CD14-positive monocyte (primary cell): ENCODE results near the gene WAC. TPM values are rescaled to one million over a fixed set of nuclear protein-coding genes. Genes with fewer than 3 reads are reported as not detected.
A peak's percentile ranks its signal among the peaks of the same experiment; 100 is the strongest.

Experiments
- DNase-seq, 3 donors: peaks; one replicate each; pipeline ENCODE4 v3.0.0-alpha.2; 2011 to 2022
- H2AFZ ChIP-seq: 2 replicates; pipeline ENCODE4 v1.6.0; 2012; ENCODE audit warnings: mild to moderate bottlenecking, low read depth, low read length, inconsistent platforms; ENCODE audit not compliant: insufficient read depth, poor library complexity, severe bottlenecking
- H3K27ac ChIP-seq, 2 donors: 1 replicate in 1 of 2; 2 replicates in 1 of 2; pipeline ENCODE4 v1.5.1; 2012 to 2013; ENCODE audit warnings: low read length in 2 of 2, control low read depth in 1 of 2, inconsistent platforms in 1 of 2, low read depth in 1 of 2, mild to moderate bottlenecking in 1 of 2
- H3K27me3 ChIP-seq, 2 donors: one replicate each; pipeline versions ENCODE4 v1.6.0 to v1.6.1; 2011 to 2013; ENCODE audit warnings: low read length in 2 of 2; ENCODE audit not compliant: control insufficient read depth in 2 of 2, insufficient read depth in 2 of 2
- H3K36me3 ChIP-seq, 2 donors: replicated peaks in 1 of 2; 1 replicate in 1 of 2; 2 replicates in 1 of 2; pipeline versions ENCODE4 v1.5.1 to v1.6.1; 2012 to 2013; ENCODE audit warnings: low read length in 2 of 2, control low read depth in 1 of 2, inconsistent platforms in 1 of 2, mild to moderate bottlenecking in 1 of 2; ENCODE audit not compliant: insufficient read depth in 2 of 2, control insufficient read depth in 1 of 2
- H3K4me1 ChIP-seq, 2 donors: 1 replicate in 1 of 2; 2 replicates in 1 of 2; pipeline versions ENCODE4 v1.5.1 to v1.6.1; 2012 to 2013; ENCODE audit warnings: low read length in 2 of 2, control low read depth in 1 of 2, inconsistent platforms in 1 of 2, mild to moderate bottlenecking in 1 of 2, moderate library complexity in 1 of 2; ENCODE audit not compliant: insufficient read depth in 2 of 2, control insufficient read depth in 1 of 2
- H3K4me2 ChIP-seq: replicated peaks from 2 replicates; pipeline ENCODE3; 2012; ENCODE audit warnings: low read length, moderate library complexity, mild to moderate bottlenecking; ENCODE audit not compliant: poor library complexity, severe bottlenecking; ENCODE audit errors: extremely low read depth
- H3K4me3 ChIP-seq, 3 experiments: fragments of 200-600 bp in 1 of 3; sonication (generic) in 1 of 3; replicated peaks in 1 of 3; 1 replicate in 2 of 3; 2 replicates in 1 of 3; pipeline ENCODE4 v1.5.1; 2011 to 2013; ENCODE audit warnings: low read length in 3 of 3, mild to moderate bottlenecking in 3 of 3, control low read depth in 2 of 3, low read depth in 2 of 3, inconsistent platforms in 1 of 3, moderate library complexity in 1 of 3
- H3K79me2 ChIP-seq: 2 replicates; pipeline ENCODE4 v1.6.0; 2012; ENCODE audit warnings: mild to moderate bottlenecking, control low read depth, inconsistent platforms, low read length, moderate library complexity; ENCODE audit not compliant: insufficient read depth
- H3K9ac ChIP-seq: 2 replicates; pipeline ENCODE4 v1.6.0; 2017; ENCODE audit warnings: low read length, mild to moderate bottlenecking; ENCODE audit not compliant: insufficient read depth, poor library complexity, severe bottlenecking
- H3K9me3 ChIP-seq, 2 donors: replicated peaks in 1 of 2; 1 replicate in 1 of 2; 2 replicates in 1 of 2; pipeline versions ENCODE4 v1.5.1 to v1.6.1; 2012 to 2013; ENCODE audit warnings: low read length in 2 of 2, control low read depth in 1 of 2; ENCODE audit not compliant: control insufficient read depth in 1 of 2, insufficient read depth in 1 of 2
- H4K20me1 ChIP-seq: 2 replicates; pipeline ENCODE4 v1.6.0; 2012; ENCODE audit warnings: mild to moderate bottlenecking, low read length, control low read depth, moderate library complexity; ENCODE audit not compliant: insufficient read depth
- H3K27ac Mint-ChIP-seq, 7 donors: one replicate each; pipeline ENCODE4 v1.8.0; 2020; ENCODE audit warnings: mild to moderate bottlenecking in 7 of 7, mixed read lengths in 7 of 7, moderate library complexity in 6 of 7, inconsistent platforms in 2 of 7
- H3K27me3 Mint-ChIP-seq, 3 donors: one replicate each; pipeline ENCODE4 v1.8.0; 2021 to 2022; ENCODE audit warnings: low read depth in 3 of 3, mild to moderate bottlenecking in 3 of 3, mixed read lengths in 3 of 3, moderate library complexity in 3 of 3, inconsistent platforms in 1 of 3
- H3K36me3 Mint-ChIP-seq, 2 donors: one replicate each; pipeline ENCODE4 v1.8.0; 2020; ENCODE audit warnings: mixed read lengths in 2 of 2, inconsistent platforms in 1 of 2, mild to moderate bottlenecking in 1 of 2
- H3K4me1 Mint-ChIP-seq: one replicate; pipeline ENCODE4 v1.8.0; 2020; ENCODE audit warnings: mild to moderate bottlenecking, mixed read lengths
- H3K4me3 Mint-ChIP-seq, 2 donors: one replicate each; pipeline ENCODE4 v1.8.0; 2020; ENCODE audit warnings: mild to moderate bottlenecking in 2 of 2, mixed read lengths in 2 of 2, moderate library complexity in 1 of 2
- H3K9me3 Mint-ChIP-seq, 7 donors: one replicate each; pipeline ENCODE4 v1.8.0; 2020 to 2022; ENCODE audit warnings: mixed read lengths in 7 of 7, mild to moderate bottlenecking in 6 of 7, moderate library complexity in 6 of 7, inconsistent platforms in 2 of 7
- CTCF ChIP-seq: fragments of 200-600 bp; IDR thresholded peaks from one replicate; pipeline ENCODE4 v1.8.0; 2022; ENCODE audit warnings: antibody characterized with exemption, mild to moderate bottlenecking
- WGBS: methylation state at CpG from one replicate; pipeline ENCODE4 v1.1.5; 2013; ENCODE audit warnings: missing lambda C conversion rate; ENCODE audit not compliant: insufficient coverage; 5-methylcytosine and 5-hydroxymethylcytosine counted together
- intact Hi-C, 2 donors: fragments of 100-400 bp; cut with micrococcal nuclease; formaldehyde crosslinking; loops; one replicate each; pipeline versions ENCODE4 v1.15.0 to v1.15.1; 2023
- polyA plus RNA-seq, 3 donors: library from polyadenylated mRNA; depleted of rRNA in 1 of 3; unstranded in 2 of 3; stranded (reverse) in 1 of 3; fragments of 300-500 nt in 2 of 3; fragments of >200 nt in 1 of 3; fragmentation: Illumina TruSeq in 2 of 3; gene quantifications; 1 replicate in 2 of 3; 2 replicates in 1 of 3; pipeline ENCODE4 v1.2.3, GENCODE V29; 2012 to 2021

WAC gene
- polyA plus RNA-seq, 3 donors, result 46.7 to 80.8 (median 67.9) TPM

- DNase-seq, result no peak
- Histone ChIP-seq H3K36me3 (peaks cover 56 to 93% of the 10 kb centered on the region in 2 donors), H3K27me3 (no peaks in the 10 kb centered on the region), H3K79me2 (peaks cover 96% of the 10 kb centered on the region), H3K4me1 (no peaks in the 10 kb centered on the region), H4K20me1 (peaks cover 97% of the 10 kb centered on the region), H3K9ac (no peak overlapping the region), H3K27ac (no peak overlapping the region), H3K4me3 (no peak overlapping the region), H2AFZ (no peak overlapping the region), H3K9me3 (no peaks in the 10 kb centered on the region), H3K4me2 (no peak overlapping the region)
- no CpG with 5 or more reads among the region's 4 CpGs for WGBS
- peaks cover 0 to 1% (median 0%) of the 10 kb centered on the region in 3 donors for H3K27me3 Mint-ChIP-seq
- H3K27ac Mint-ChIP-seq, result no peak overlapping the region
- intact Hi-C loops, result no loop called here
- no peak overlapping the region for H3K4me3 Mint-ChIP-seq
- no peaks in the 10 kb centered on the region for H3K9me3 Mint-ChIP-seq
- H3K4me1 Mint-ChIP-seq, result no peaks in the 10 kb centered on the region
- H3K36me3 Mint-ChIP-seq, result peaks cover 49% of the 10 kb centered on the region in 2 donors
- no peak for TF ChIP-seq CTCF
Observed at GRCh38 chr10:28601012-28601411, 68.1 kb downstream of the WAC start.

- H3K4me1 Mint-ChIP-seq, result no peaks in the 10 kb centered on the region
Observed at GRCh38 chr10:28604567-28605536, 71.9 kb downstream of the WAC start.

More at GRCh38 chr10:28604567-28605536, 71.9 kb downstream of the WAC start:
- H3K27ac Mint-ChIP-seq, result no peak overlapping the region
- Histone ChIP-seq H4K20me1 (peaks cover 97% of the 10 kb centered on the region), H3K79me2 (peaks cover 96% of the 10 kb centered on the region), H3K4me3 (no peak overlapping the region), H3K4me2 (no peak overlapping the region), H3K27me3 (no peaks in the 10 kb centered on the region), H3K9ac (no peak overlapping the region), H3K4me1 (no peaks in the 10 kb centered on the region), H3K9me3 (no peaks in the 10 kb centered on the region), H3K27ac (peak overlapping the region in 1 of 2 donors; percentile 14), H3K36me3 (peaks cover 48 to 88% of the 10 kb centered on the region in 2 donors), H2AFZ (no peak overlapping the region)
- peaks cover 46 to 50% of the 10 kb centered on the region in 2 donors for H3K36me3 Mint-ChIP-seq
- TF ChIP-seq CTCF, result no peak
- no peaks in the 10 kb centered on the region for H3K9me3 Mint-ChIP-seq
- intact Hi-C loops, result no loop called here
- H3K4me3 Mint-ChIP-seq, result no peak overlapping the region
- no CpG with 5 or more reads among the region's 12 CpGs for WGBS
- H3K27me3 Mint-ChIP-seq, result peaks cover 0 to 1% (median 0%) of the 10 kb centered on the region in 3 donors
- DNase-seq, result no peak
